ENCODE measurements around the gene MYOM3. TPM values are rescaled to one million over a fixed set of nuclear protein-coding genes. Genes with fewer than 3 reads are reported as not detected.
A peak's percentile ranks its signal among the peaks of the same experiment; 100 is the strongest.

MYOM3 gene
- total RNA-seq, 1 donor from 2014 or later, result 0.69 TPM

- H3K4me3 ChIP-seq, result no peak overlapping the region
- H3K27ac ChIP-seq, result no peak overlapping the region
- DNase-seq (peak; percentile 94), ATAC-seq (peak; percentile 98)
- intact Hi-C loops (cut with DNase I), result no loop called here
- H3K27me3 ChIP-seq, result peaks cover 6% of the 10 kb centered on the region
- H3K4me1 ChIP-seq, result peaks cover 10% of the 10 kb centered on the region
- H3K36me3 ChIP-seq, result no peaks in the 10 kb centered on the region
- no peaks in the 10 kb centered on the region for H3K9me3 ChIP-seq
- TF ChIP-seq CTCF (IDR thresholded peaks at IDR 0.05), result peak; percentile 83
Measured at GRCh38 chr1:24150234-24151174, 38.6 kb upstream of the MYOM3 start.

- TF ChIP-seq CTCF (IDR thresholded peaks at IDR 0.05), result no peak
- H3K4me3 ChIP-seq, result no peak overlapping the region
- peak; percentile 29 for ATAC-seq
- DNase-seq, result no peak
- no peak overlapping the region for H3K27ac ChIP-seq
- intact Hi-C loops (cut with DNase I), result no loop called here
- no peaks in the 10 kb centered on the region for H3K9me3 ChIP-seq
- peaks cover 10% of the 10 kb centered on the region for H3K4me1 ChIP-seq
- no peaks in the 10 kb centered on the region for H3K36me3 ChIP-seq
- H3K27me3 ChIP-seq, result peaks cover 6% of the 10 kb centered on the region
Measured at GRCh38 chr1:24149866-24150233, 37.9 kb upstream of the MYOM3 start.

DNA sequence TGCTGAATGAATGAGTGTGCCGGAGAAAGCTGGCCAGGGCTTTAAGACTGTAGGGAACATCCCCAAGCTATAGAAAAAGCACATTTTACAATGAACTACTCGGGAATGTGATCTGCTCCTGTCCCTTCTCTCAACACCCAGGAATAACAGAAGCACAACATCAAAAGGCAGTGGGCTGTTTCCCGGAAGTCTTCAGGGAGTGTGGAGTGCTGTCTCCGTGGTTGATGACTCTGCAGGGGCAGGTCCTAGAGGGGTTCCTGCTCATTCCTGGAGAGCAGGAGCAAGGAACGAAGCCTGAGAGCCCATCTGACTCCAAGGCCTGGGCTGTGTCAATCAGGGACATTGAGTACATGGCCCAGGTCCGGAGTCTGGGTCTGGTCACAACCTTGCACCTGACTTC, 35.9 kb upstream of the MYOM3 start:
- Histone ChIP-seq H3K4me1 (peaks cover 10% of the 10 kb centered on the region), H3K27me3 (peaks cover 6% of the 10 kb centered on the region), H3K4me3 (no peak overlapping the region), H3K9me3 (no peaks in the 10 kb centered on the region), H3K36me3 (no peaks in the 10 kb centered on the region), H3K27ac (no peak overlapping the region)
- no peak for TF ChIP-seq CTCF (IDR thresholded peaks at IDR 0.05)
- DNase-seq, result no peak
- no peak for ATAC-seq
- intact Hi-C loops (cut with DNase I), result no loop called here

- intact Hi-C loops (cut with DNase I), result no loop called here
- no peak overlapping the region for H3K27ac ChIP-seq
- TF ChIP-seq CTCF (IDR thresholded peaks at IDR 0.05), result no peak
- H3K4me3 ChIP-seq, result no peak overlapping the region
- peaks cover 6% of the 10 kb centered on the region for H3K27me3 ChIP-seq
- H3K36me3 ChIP-seq, result no peaks in the 10 kb centered on the region
- peaks cover 10% of the 10 kb centered on the region for H3K4me1 ChIP-seq
- ATAC-seq, result no peak
- no peak for DNase-seq
- no peaks in the 10 kb centered on the region for H3K9me3 ChIP-seq
Measured at GRCh38 chr1:24147194-24147593, 35.3 kb upstream of the MYOM3 start.

DNA sequence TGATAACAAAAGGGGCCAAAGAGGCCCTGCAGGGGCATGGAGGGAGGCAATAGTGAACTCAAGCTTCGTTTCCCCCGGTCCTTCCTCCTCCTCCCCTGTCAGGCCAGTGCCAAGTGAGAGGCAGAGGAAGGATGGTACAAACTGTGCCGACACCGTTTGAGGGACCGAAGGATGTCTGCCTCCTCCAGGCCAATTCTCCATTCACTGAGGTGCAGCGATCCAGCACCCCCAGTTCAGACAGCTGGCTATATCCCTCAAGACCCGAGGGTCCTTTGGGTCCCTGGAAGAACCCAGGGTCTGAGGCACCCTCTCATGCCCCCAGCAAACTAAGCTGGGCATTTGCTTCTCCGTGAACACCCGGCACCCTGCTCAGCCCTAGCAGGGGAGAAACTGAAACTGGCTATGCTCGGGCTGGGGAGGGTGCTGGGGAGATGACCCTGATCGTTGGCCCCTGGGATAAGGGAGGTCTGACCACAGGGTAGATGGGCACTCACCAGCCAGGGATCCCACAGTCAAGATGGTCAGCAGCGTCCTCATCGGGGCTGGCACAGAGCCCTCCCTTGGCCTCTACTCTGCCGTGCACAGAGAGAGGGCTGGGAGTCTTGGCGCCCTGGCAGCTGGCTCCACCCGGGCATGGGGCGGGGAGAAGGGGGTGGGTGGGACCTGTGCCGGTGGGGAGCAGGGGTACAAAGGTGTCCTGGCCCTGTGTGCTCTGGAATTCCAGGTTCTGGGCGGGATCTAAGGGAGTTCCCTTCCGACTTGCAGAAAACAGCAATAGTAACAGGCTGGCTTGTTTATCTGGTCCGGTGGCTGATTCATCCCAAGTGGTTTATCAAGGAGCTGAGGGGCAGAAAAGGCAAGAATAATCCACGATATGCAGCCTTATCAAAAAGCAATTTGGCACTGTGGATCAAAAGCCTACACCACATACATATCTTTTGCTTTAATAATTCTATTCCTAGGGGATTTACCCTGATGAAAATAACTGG, 30.9 kb upstream of the MYOM3 start, which contains the start of gene IL22RA1:
Gene IL22RA1 (minus strand): TSS at position 595 of the 989 bp plus-strand sequence. CDS start 58 bp downstream, at position 537.
- intact Hi-C loops (cut with DNase I), result no loop called here
- H3K27me3 ChIP-seq, result no peaks in the 10 kb centered on the region
- no peak for DNase-seq
- H3K9me3 ChIP-seq, result no peaks in the 10 kb centered on the region
- peak; percentile 67 for ATAC-seq
- H3K4me1 ChIP-seq, result no peaks in the 10 kb centered on the region
- H3K27ac ChIP-seq, result no peak within 1 kb of the TSS
- H3K36me3 ChIP-seq, result no peaks in the 10 kb centered on the region
- TF ChIP-seq CTCF (IDR thresholded peaks at IDR 0.05), result no peak
- peak within 1 kb of the TSS; percentile 42 for H3K4me3 ChIP-seq

All from upper lobe of right lung (tissue), 1 donor.